GM19468 (cell line): Measurements from ENCODE around the gene FNIP2.
"Not testable (repeated sequence)": the region's sequence is repeated elsewhere in the genome, so short reads cannot be mapped to it uniquely, and the experiment has no call there.

Experiments
- ATAC-seq: cut with Tn5 transposase; IDR thresholded peaks from one replicate; pipeline ENCODE4 v1.9.1; 2021; ENCODE audit warnings: mild to moderate bottlenecking, moderate library complexity, moderate number of reproducible peaks; ENCODE audit not compliant: unreplicated experiment; ENCODE audit errors: extremely low read depth

FNIP2 gene

GRCh38 chr4:158787709-158788475 is 19.1 kb downstream of the FNIP2 start:
- no peak for ATAC-seq

DNA sequence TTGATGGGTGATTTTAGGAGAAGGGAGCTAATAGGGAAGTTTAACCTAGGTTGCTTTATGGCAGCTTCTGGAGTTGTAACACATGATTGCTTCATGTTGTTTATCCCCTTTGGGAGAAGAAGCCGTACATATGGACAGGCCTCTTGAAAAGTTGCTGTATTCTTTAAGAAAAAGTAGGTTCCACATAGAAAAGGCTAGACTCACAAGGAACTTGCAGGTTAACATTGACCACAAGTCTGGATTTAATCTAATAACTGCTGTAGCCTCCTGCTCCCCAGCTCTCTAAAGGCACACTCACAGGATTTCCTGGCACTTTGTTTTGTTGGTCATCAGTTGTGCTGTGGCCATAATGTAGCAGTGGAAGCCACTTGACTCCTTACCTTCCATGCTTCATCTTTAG is 19.7 kb downstream of the FNIP2 start:
- no peak for ATAC-seq

DNA sequence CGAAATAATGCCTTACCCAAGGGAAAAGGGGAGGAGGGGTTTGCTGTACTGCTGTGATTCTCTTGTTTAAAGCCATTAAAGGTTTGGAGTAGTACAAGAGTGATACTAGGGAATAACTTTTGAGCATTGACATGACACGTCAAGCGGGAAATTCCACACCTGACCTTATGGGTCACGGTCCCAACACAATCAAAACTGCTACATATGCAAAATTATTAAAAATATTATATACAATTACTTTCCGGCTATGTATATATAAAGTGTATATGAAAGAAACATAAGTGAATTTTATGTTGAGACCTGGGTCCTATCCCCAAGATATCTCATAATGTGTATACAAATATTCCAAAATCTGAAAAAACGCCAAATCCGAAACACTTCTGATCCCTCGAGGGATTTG is 21.0 kb downstream of the FNIP2 start:
- no peak for ATAC-seq

- ATAC-seq, result no peak
Observed at GRCh38 chr4:158793021-158793420, 24.2 kb downstream of the FNIP2 start.

- ATAC-seq, result not testable (repeated sequence)
Observed at GRCh38 chr4:158793430-158793829, 24.6 kb downstream of the FNIP2 start.

DNA sequence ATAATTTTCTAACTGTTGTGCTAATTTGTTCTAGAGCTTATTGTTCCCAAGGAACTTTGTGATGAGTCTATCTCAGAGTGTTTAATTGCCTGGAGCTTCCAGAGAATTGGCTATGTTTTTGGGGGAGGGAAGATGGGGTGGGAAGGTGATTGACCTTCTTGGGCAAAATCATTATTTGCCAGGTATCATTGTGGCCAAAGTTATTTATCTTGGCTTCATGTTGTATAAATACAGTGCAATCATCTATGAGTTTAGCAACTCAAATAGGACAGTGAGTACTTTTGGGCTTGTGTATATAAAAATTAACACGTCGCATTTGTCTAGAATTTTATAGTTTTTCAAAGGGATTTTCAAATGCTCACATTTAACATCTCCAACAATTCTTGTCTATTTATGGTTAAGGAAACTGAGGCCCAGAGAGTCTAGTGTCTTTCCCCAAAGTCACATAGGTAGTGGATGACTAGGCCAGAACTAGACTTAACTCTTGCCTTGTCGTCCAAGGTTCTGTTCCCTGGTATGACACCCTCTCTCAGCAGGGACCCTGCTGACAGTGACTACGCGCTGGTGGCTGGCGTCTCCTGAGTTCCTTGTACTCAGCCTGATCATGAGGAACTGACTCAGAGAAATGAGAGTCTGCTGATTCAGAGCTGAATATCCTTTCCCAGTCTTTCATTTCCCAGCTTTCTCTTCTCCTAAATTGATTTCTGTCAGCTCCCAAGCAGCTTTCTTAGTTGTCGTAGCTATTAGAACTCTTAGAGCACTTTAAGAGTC is 27.7 kb downstream of the FNIP2 start:
- no peak for ATAC-seq

- ATAC-seq, result no peak
Observed at GRCh38 chr4:158798062-158798461, 29.2 kb downstream of the FNIP2 start.

DNA sequence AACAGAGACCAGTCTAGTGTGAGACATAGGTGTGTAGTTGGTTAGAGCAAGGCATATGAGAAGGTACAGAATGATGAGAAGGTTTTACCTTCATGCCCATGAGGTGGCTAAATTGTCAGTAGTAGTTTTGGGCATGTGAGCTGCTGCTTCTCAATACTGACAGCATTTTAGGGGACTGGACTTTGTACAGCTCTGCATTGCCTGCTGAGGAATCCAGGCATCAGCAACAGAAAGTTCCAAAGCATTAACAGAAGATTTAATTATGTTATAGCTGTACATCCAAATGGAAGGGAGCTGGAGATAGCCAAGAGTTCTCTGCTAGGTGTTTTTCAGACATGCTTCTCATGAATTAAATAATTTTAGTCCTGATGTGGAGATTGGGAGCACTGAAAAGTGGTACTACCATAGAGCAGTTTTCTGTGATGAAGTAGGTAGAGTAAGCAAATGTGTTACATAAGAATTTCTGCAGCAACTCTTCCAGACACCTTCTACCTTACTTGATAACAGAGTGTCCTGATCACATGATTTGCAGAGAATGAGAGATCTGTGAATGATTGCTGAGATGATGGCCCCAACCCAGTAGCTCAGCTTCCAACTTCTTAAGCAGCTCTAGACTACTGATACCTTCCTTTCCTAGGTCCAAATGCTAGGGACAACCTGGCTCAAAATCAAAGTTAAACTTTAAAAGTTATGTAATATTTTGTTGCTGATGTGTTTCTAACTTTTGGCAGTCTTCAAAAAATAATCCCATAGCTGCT is 30.4 kb downstream of the FNIP2 start:
- no peak for ATAC-seq

GRCh38 chr4:158799856-158800255 is 31.0 kb downstream of the FNIP2 start:
- ATAC-seq, result no peak

DNA sequence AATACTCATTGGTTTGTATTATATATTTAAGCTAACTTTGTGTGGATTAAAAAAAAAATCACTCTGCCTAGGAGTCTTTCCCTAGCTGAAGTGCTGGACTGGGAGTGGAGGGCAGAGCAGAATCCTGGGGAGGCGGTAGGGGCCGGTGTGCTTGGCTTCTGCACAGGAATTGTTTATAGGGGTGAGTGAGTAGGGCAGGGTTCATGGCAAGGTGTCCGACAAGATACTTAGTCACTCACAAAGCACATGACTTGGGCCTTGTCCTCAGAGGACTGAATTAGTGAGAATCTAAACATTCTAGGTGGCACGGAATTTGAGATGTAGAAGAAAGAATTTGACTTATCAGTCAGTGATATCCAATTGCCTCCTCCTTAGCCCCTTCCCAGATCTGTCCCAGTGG is 32.2 kb downstream of the FNIP2 start:
- no peak for ATAC-seq

DNA sequence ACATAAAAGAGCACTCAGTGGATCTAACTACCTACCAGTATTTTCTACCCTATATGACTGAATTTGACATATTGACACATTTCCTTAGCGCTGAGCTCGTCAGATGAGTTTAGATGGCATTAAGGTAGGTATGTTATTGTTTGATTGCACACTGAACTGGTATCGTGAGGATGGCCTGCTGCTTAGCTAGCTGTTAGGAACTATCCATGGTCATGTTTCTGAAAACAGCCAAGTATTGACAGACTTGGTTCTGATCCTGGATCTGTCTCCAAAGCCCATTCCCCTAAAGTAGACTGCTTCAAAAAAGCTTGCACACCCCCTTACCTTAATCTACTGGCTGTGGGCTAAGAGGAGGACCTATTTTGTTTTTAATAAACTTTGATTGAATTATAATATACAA is 32.9 kb downstream of the FNIP2 start:
- ATAC-seq, result no peak

DNA sequence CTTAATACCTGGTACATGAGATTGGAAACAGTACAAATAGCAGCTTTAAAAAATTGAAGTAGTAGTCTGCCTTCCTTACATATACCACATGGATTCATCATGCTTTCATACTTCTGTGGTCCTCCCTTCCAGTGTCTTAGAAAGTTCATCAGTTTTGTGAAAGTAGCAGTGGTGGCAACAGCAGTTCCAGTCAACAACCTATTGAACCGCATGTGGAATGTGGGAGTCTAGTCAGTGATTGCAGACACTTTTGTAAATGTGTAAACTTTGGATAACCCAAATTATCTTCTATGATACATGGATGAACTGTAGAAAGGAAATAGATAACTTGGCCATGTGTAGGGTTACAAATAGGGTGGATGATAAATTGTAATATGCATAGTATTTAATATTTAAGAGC is 34.1 kb downstream of the FNIP2 start:
- no peak for ATAC-seq

DNA sequence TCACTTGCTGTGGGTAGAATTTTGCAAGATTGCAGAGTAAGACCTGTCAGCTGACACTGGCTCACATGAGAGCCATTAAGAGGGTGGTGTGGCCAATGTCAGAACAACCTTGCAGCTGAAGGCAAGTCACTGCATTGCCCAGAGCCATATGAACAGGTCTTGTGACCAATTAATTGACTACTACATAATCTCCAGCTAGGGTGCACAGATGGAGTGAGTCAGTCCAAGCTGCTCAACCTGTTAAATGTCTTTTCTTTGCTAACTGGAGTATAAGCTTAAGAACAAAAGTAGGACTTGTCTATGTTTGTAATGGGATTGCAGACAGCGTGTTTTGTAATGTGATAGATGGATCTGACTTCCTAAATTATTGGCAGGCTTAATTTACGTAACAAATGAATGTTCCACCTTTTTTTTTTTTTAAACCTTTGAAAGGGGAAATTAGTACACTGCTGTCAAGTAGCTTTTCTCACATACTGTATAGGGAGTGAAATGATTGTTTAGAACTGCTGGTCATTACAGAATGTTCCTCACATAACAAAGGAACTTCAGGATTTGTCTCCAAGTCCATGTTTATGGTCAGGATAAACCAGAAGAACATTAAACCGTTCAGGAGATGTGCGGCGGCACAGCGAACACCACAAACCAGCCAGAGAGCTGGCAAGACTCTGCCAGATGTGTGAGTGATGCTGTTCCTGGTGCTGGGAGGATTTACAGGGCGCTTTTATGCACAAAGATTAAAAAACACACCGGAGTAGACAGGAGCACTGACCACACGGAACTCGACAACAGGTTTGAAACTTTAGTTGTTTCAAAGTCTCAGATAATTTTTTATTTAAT is 37.0 kb downstream of the FNIP2 start:
- no peak for ATAC-seq

GRCh38 chr4:158807691-158808090 is 38.9 kb downstream of the FNIP2 start:
- ATAC-seq, result no peak

- no peak for ATAC-seq
Observed at GRCh38 chr4:158808399-158808798, 39.6 kb downstream of the FNIP2 start.

GRCh38 chr4:158809208-158809607 is 40.4 kb downstream of the FNIP2 start:
- ATAC-seq, result not testable (repeated sequence)

DNA sequence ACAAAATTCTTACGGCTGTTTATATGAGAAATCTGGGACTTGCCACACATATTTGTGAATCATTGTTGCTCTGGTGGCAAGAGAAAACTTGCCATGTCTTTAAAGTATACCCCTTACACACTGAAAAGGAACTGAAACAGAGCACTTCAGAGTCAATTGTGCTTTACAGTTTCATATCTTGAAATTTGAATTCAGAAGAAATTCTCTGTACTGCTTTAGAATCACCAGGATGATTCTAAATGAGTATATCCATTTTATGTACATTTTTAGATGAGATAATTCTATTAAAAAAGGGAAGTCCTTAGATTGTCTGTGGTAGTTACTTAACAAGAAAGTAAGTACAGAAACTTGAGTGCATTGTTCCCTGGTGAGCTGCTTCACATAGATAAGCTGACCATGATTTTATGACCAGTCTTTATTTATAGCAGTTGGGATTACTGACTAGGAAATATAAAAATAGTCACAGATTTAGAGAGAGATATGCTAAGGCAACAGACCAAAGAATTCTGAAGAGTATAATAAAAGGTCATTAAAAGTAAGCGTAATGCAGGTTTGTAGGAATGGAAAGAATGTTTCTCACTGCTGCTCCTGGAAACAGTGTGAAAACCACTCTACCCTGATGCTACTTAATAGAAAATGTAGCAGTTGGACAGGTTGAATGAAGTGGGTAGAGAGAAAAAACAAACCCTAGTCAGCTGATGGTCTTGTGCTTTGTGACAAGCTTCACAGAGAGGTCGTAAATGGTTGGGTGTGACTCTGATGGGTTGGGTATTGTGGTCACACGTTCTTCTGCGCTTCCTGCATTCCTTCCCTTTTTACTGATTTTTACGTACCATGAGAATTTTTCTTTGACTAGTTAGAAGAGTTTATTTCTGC is 41.0 kb downstream of the FNIP2 start:
- peak; percentile 75 for ATAC-seq

DNA sequence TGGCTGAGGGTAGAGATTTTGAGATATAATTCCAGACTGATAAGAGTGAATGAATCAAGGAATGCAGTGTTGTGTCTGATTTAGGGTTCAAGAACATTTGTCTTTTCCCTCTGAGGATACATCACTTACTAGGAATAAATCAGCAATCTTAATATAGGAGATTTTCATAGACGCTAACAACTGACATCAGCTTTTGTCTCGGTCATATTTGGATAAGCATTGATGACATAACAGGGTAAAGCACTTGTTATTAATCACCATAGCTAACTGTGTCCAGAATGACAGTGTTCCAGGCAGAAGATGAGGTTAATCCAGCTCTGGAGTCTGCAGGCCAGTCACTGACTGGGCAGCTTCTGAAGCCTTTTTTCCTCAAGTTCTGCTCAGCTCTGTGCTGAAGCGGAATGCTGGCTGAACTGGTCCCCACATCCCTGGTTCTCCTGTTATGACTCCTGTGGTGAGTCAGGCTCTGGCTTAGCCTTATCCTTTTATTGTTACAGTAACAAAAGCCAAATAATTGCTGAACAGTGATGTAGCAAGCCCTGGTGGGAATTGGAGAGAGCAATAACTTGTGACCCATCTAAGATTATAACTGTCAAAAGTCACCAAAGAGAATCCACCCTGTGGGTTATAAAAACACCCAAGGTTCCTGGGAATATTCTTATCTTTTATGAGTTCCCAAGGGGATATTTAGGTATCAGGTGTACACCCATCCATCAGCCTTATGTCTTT is 41.8 kb downstream of the FNIP2 start:
- no peak for ATAC-seq

DNA sequence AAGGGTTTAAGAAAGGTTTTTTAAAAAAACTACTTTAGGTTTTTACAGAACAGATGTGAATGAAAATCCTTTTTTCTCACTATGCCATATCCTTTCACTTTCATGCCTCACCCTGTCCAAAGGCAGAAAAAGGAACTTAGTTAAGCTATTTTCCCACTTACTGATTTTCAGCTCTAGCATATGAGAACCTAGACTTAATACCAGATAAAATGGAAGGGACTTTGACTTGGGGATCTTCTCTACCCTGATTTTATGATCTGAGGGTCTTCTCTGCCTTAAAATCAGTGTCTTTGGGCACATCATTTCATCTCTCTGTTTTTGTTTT is 42.4 kb downstream of the FNIP2 start:
- no peak for ATAC-seq
